HCT116 (cell line): ENCODE measurements around the gene DMD. TPM values are rescaled to one million over a fixed set of nuclear protein-coding genes. Genes with fewer than 3 reads are reported as not detected.

ENCODE experiments used
- ATAC-seq: fragments of 200-7000 bp; cut with Tn5 transposase; 2 replicates; pipeline ENCODE4 v1.9.1; 2020; ENCODE audit warnings: mild to moderate bottlenecking, moderate library complexity
- BruUV-seq: library from RNA; stranded (reverse); fragments of 400-500 nt; replicated peaks from 2 replicates; lab custom pipeline; 2021; lab: Mats Ljungman, UMichigan
- CTCF ChIA-PET: fragments of 300-600 bp; sonication (Branson Sonifier 250); formaldehyde crosslinking; loops from one replicate; lab custom pipeline; 2021; ENCODE audit warnings: antibody characterized with exemption; lab: Charles Lee
- POLR2A ChIA-PET: fragments of 300-600, 350-600 bp; sonication (Branson Sonifier 250); formaldehyde crosslinking; loops from one replicate; lab custom pipeline; 2021; ENCODE audit warnings: antibody characterized with exemption; lab: Charles Lee
- RAD21 ChIA-PET, 2 experiments: fragments of 300-600 bp; sonication (Branson Sonifier 250); formaldehyde crosslinking; loops; one replicate each; lab custom pipeline; 2023; ENCODE audit warnings: low total read pairs in 2 of 2; ENCODE audit not compliant: uncharacterized antibody in 2 of 2, unreplicated experiment in 2 of 2, low non-redundant PET in 1 of 2; lab: Charles Lee
- DNase-seq: peaks from one replicate; pipeline ENCODE4 v3.0.0-alpha.2; 2010; ENCODE audit warnings: low read depth, low spot score
- H2AFZ ChIP-seq: fragments of 200-600 bp; shearing (Covaris generic), sonication (generic); 2 replicates; pipeline ENCODE4 v1.6.1; 2017; ENCODE audit warnings: low read depth, mixed run types, mixed read lengths, antibody characterized with exemption, low read length; ENCODE audit not compliant: poor library complexity, severe bottlenecking
- H3K27ac ChIP-seq: 2 replicates; pipeline ENCODE4 v1.5.1; 2012; ENCODE audit warnings: low read depth, low read length
- H3K27me3 ChIP-seq: fragments of 200-600 bp; sonication (generic); 2 replicates; pipeline ENCODE4 v1.6.1; 2016; ENCODE audit warnings: mixed run types, low read length, mixed read lengths; ENCODE audit not compliant: insufficient read depth
- H3K36me3 ChIP-seq, 2 experiments: fragments of 200-500 bp in 1 of 2; fragments of 200-600 bp in 1 of 2; sonication (Bioruptor generic) in 1 of 2; sonication (generic) in 1 of 2; 2 replicates each; pipeline versions ENCODE4 v1.5.1 to v1.6.1; 2014 to 2016; ENCODE audit warnings: low read length in 2 of 2, inconsistent platforms in 1 of 2, mixed read lengths in 1 of 2, mixed run types in 1 of 2; ENCODE audit not compliant: insufficient read depth in 2 of 2, control insufficient read depth in 1 of 2
- H3K4me1 ChIP-seq, 2 experiments: fragments of 200-600 bp in 1 of 2; sonication (generic) in 1 of 2; 2 replicates each; pipeline versions ENCODE4 v1.5.1 to v1.6.1; 2012 to 2017; ENCODE audit warnings: low read length in 2 of 2, inconsistent platforms in 1 of 2, mild to moderate bottlenecking in 1 of 2, mixed read lengths in 1 of 2, mixed run types in 1 of 2, moderate library complexity in 1 of 2; ENCODE audit not compliant: insufficient read depth in 2 of 2, control insufficient read depth in 1 of 2
- H3K4me2 ChIP-seq: fragments of 200-600 bp; sonication (generic); 2 replicates; pipeline ENCODE4 v1.6.1; 2017; ENCODE audit warnings: mixed run types, low read length, mixed read lengths
- H3K4me3 ChIP-seq, 2 experiments: fragments of 200-600 bp in 1 of 2; sonication (generic) in 1 of 2; replicated peaks in 1 of 2; 2 replicates each; pipeline ENCODE4 v1.5.1; 2011 to 2016; ENCODE audit warnings: low read length in 2 of 2, control low read depth in 1 of 2, low read depth in 1 of 2, mild to moderate bottlenecking in 1 of 2, mixed read lengths in 1 of 2, mixed run types in 1 of 2
- H3K79me2 ChIP-seq: fragments of 200-600 bp; sonication (generic); 2 replicates; pipeline ENCODE4 v1.6.1; 2017; ENCODE audit warnings: mild to moderate bottlenecking, mixed run types, low read length, moderate library complexity, mixed read lengths; ENCODE audit not compliant: insufficient read depth
- H3K9ac ChIP-seq: fragments of 200-600 bp; sonication (generic); 2 replicates; pipeline ENCODE4 v1.6.1; 2016; ENCODE audit warnings: low read length, mixed read lengths
- H3K9me2 ChIP-seq: fragments of 200-600 bp; sonication (generic), shearing (Covaris generic); 2 replicates; pipeline ENCODE4 v1.6.1; 2017; ENCODE audit warnings: mixed run types, mild to moderate bottlenecking, moderate library complexity; ENCODE audit not compliant: insufficient read depth
- H3K9me3 ChIP-seq, 2 experiments: fragments of 200-500 bp in 1 of 2; fragments of 200-600 bp in 1 of 2; sonication (Bioruptor generic) in 1 of 2; sonication (generic) in 1 of 2; 2 replicates each; pipeline ENCODE4 v1.6.1; 2014 to 2017; ENCODE audit warnings: low read length in 2 of 2, mixed read lengths in 2 of 2, inconsistent platforms in 1 of 2, low read depth in 1 of 2, mild to moderate bottlenecking in 1 of 2, mixed run types in 1 of 2, moderate library complexity in 1 of 2; ENCODE audit not compliant: control insufficient read depth in 1 of 2, insufficient read depth in 1 of 2
- H4K20me1 ChIP-seq: fragments of 200-600 bp; sonication (generic), shearing (Covaris generic); 2 replicates; pipeline ENCODE4 v1.6.1; 2017; ENCODE audit warnings: mixed run types, mild to moderate bottlenecking, moderate library complexity; ENCODE audit not compliant: insufficient read depth
- CBX3 ChIP-seq: IDR thresholded peaks from 2 replicates; pipeline ENCODE4 v1.6.1; 2012; ENCODE audit warnings: low read depth
- EGR1 ChIP-seq: IDR thresholded peaks from 2 replicates; pipeline ENCODE4 v1.6.1; 2012; ENCODE audit warnings: low read depth
- EZH2 ChIP-seq: fragments of 200-600 bp; sonication (generic); IDR thresholded peaks from 2 replicates; pipeline ENCODE4 v1.6.1; 2017; ENCODE audit warnings: antibody characterized with exemption, mixed run types
- EZH2phosphoT487 ChIP-seq: fragments of 200-600 bp; IDR thresholded peaks from 2 replicates; pipeline ENCODE4 v1.6.1; 2018; ENCODE audit warnings: antibody characterized with exemption, borderline replicate concordance
- FOSL1 ChIP-seq: IDR thresholded peaks from 2 replicates; pipeline ENCODE4 v1.6.1; 2012; ENCODE audit warnings: low read depth
- JUND ChIP-seq: IDR thresholded peaks from 2 replicates; pipeline ENCODE4 v1.6.1; 2012
- POLR2AphosphoS5 ChIP-seq: IDR thresholded peaks from 2 replicates; pipeline ENCODE4 v1.6.1; 2011; ENCODE audit warnings: mild to moderate bottlenecking, low read depth, low read length, moderate library complexity
- SIN3A ChIP-seq: IDR thresholded peaks from 2 replicates; pipeline ENCODE4 v1.6.1; 2012; ENCODE audit warnings: low read depth
- SP1 ChIP-seq: IDR thresholded peaks from 2 replicates; pipeline ENCODE4 v1.6.1; 2012; ENCODE audit warnings: low read depth
- SRF ChIP-seq: IDR thresholded peaks from 2 replicates; pipeline ENCODE4 v1.6.1; 2012; ENCODE audit warnings: low read depth
- TCF7L2 ChIP-seq: IDR thresholded peaks from 2 replicates; pipeline ENCODE4 v1.7.0; 2011; ENCODE audit warnings: borderline replicate concordance, inconsistent platforms; ENCODE audit not compliant: insufficient read depth, insufficient read length; ENCODE audit errors: extremely low read depth
- ZFX ChIP-seq: fragments of 450-650 bp; IDR thresholded peaks from 2 replicates; pipeline ENCODE4 v1.6.1; 2017
- ZNF274 ChIP-seq: fragments of 200-500 bp; sonication (Bioruptor generic); IDR thresholded peaks from 2 replicates; pipeline ENCODE4 v1.6.1; 2014; ENCODE audit warnings: mild to moderate bottlenecking, low read depth, low read length, inconsistent platforms
- intact Hi-C: fragments of 100-400 bp; cut with micrococcal nuclease; formaldehyde crosslinking; loops from 2 replicates; pipeline ENCODE4 v1.10.0; 2022
- total RNA-seq: library from RNA; stranded (reverse); gene quantifications from one replicate; pipeline ENCODE4 v1.2.1, GENCODE V29; 2021; ENCODE audit not compliant: unreplicated experiment
- TF ChIP-seq, protein P1 (sequence below), 3 experiments: fragments of 200-600 bp in 1 of 3; sonication (generic) in 1 of 3; IDR thresholded peaks in 2 of 3; conservative IDR thresholded peaks in 1 of 3; 2 replicates each; pipeline ENCODE4 v1.5.1; 2012 to 2017; ENCODE audit warnings: low read depth in 2 of 3, low read length in 2 of 3, antibody characterized with exemption in 1 of 3, borderline replicate concordance in 1 of 3, control low read depth in 1 of 3, mild to moderate bottlenecking in 1 of 3, mixed read lengths in 1 of 3, mixed run types in 1 of 3, moderate library complexity in 1 of 3; ENCODE audit not compliant: insufficient read depth in 1 of 3

DMD gene
- total RNA-seq, 1 experiment from 2014 or later = 0.05 TPM

DNA sequence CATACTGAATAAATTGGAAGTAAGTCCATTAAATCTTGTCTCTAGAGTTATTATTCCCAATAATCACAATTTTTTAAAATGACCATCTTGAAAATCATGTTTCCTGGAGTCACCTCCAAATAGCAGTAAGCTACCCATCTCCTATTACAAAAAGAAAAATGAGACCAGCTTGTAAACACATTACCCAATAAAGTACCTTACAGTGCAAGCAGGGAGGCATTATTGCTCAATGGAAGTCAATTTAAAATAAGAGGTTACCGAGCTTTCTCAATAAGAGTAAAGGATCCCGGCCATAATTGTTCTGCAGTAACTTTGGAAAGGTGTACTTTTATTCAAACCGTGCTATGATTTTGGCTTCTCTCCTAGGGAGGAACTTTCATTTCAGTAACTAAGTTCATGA is 78.0 kb downstream of the DMD start:
- H3K4me3 ChIP-seq = no peak overlapping the region
- BruUV-seq = no TSS peak
- no peak overlapping the region for H3K27ac ChIP-seq
- intact Hi-C loops = no loop called here
- H3K4me2 ChIP-seq = no peak overlapping the region
- no peak overlapping the region for H2AFZ ChIP-seq
- H3K27me3 ChIP-seq = no peaks in the 10 kb centered on the region
- RAD21 ChIA-PET = no interaction called here
- no peaks in the 10 kb centered on the region for H3K79me2 ChIP-seq
- H3K9me2 ChIP-seq = no peaks in the 10 kb centered on the region
- ATAC-seq = no peak
- POLR2A ChIA-PET = no interaction called here
- TF ChIP-seq FOSL1 (no peak), SIN3A (no peak), JUND (no peak), SRF (no peak), ZFX (no peak), POLR2AphosphoS5 (no peak), SP1 (no peak), EZH2phosphoT487 (no peak)
- TF ChIP-seq, protein P1, sequence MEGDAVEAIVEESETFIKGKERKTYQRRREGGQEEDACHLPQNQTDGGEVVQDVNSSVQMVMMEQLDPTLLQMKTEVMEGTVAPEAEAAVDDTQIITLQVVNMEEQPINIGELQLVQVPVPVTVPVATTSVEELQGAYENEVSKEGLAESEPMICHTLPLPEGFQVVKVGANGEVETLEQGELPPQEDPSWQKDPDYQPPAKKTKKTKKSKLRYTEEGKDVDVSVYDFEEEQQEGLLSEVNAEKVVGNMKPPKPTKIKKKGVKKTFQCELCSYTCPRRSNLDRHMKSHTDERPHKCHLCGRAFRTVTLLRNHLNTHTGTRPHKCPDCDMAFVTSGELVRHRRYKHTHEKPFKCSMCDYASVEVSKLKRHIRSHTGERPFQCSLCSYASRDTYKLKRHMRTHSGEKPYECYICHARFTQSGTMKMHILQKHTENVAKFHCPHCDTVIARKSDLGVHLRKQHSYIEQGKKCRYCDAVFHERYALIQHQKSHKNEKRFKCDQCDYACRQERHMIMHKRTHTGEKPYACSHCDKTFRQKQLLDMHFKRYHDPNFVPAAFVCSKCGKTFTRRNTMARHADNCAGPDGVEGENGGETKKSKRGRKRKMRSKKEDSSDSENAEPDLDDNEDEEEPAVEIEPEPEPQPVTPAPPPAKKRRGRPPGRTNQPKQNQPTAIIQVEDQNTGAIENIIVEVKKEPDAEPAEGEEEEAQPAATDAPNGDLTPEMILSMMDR (IDR thresholded peaks at IDR 0.05 in 2 of 3, conservative IDR thresholded peaks at IDR 0.05 in 1 of 3; ENCODE audit: borderline replicate concordance in 1 of 3, insufficient read depth in 1 of 3, low read depth in 2 of 3, low read length in 2 of 3) = no peak
- no peak overlapping the region for H3K9ac ChIP-seq
- DNase-seq = no peak
- H3K4me1 ChIP-seq = no peaks in the 10 kb centered on the region
- CTCF ChIA-PET = no interaction called here
- H4K20me1 ChIP-seq = no peaks in the 10 kb centered on the region
- no peaks in the 10 kb centered on the region for H3K9me3 ChIP-seq
- H3K36me3 ChIP-seq = no peaks in the 10 kb centered on the region

DNA sequence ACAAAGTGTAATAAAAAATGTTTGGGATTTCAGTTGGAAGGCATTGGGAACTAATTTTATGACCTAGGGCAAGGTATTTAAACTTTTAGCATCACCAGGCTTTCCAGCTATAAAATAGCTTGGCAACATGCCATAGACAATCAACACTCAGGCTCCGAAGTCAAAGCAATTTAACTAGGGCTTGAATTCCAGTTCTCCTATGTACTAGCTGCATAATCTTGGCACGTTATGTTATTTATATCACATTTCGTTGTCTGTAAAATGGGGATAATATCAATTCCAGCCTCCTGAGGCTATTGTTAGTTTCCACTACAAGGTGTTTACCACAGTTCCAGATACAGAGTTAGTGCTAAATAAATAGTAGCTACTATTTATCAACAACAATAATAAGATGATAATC is 78.8 kb downstream of the DMD start:
- ATAC-seq (no peak), DNase-seq (no peak)
- TF ChIP-seq CBX3 (no peak), POLR2AphosphoS5 (no peak), FOSL1 (no peak), ZNF274 (no peak), EZH2 (no peak), ZFX (no peak), TCF7L2 (no peak), SRF (no peak), EGR1 (no peak)
- no peak overlapping the region for H3K4me2 ChIP-seq
- no peaks in the 10 kb centered on the region for H3K9me2 ChIP-seq
- no peaks in the 10 kb centered on the region for H4K20me1 ChIP-seq
- RAD21 ChIA-PET = no interaction called here
- POLR2A ChIA-PET = no interaction called here
- H3K27me3 ChIP-seq = no peaks in the 10 kb centered on the region
- H3K27ac ChIP-seq = no peak overlapping the region
- CTCF ChIA-PET = no interaction called here
- no peak overlapping the region for H3K4me3 ChIP-seq
- H3K9ac ChIP-seq = no peak overlapping the region
- BruUV-seq = no TSS peak
- H3K4me1 ChIP-seq = no peaks in the 10 kb centered on the region
- H3K36me3 ChIP-seq = no peaks in the 10 kb centered on the region
- H3K79me2 ChIP-seq = no peaks in the 10 kb centered on the region
- H2AFZ ChIP-seq = no peak overlapping the region
- intact Hi-C loops = no loop called here
- no peaks in the 10 kb centered on the region for H3K9me3 ChIP-seq
